Heart right ventricle (tissue), 16 donors: ENCODE results near the gene MRPL17. TPM values are rescaled to one million over a fixed set of nuclear protein-coding genes. Genes with fewer than 3 reads are reported as not detected.

Experiments
- ATAC-seq, 8 donors: fragments of 200-7000 bp; cut with Tn5 transposase; one replicate each; pipeline ENCODE4 v1.9.1; 2020; ENCODE audit warnings: mild to moderate bottlenecking in 8 of 8, moderate library complexity in 8 of 8, moderate number of reproducible peaks in 1 of 8
- DNase-seq, 2 donors: peaks; one replicate each; pipeline ENCODE4 v3.0.0-alpha.2; 2020
- H3K27ac ChIP-seq, 10 donors: fragments of 200-600 bp; sonication (generic) in 2 of 10; one replicate each; pipeline versions ENCODE4 v1.5.0 to v1.8.0; 2020 to 2022; ENCODE audit warnings: mild to moderate bottlenecking in 3 of 10
- H3K27me3 ChIP-seq, 7 donors: fragments of 200-600 bp; one replicate each; pipeline ENCODE4 v1.8.0; 2021 to 2022; ENCODE audit warnings: mild to moderate bottlenecking in 2 of 7
- H3K36me3 ChIP-seq, 9 donors: fragments of 200-600 bp; sonication (generic) in 1 of 9; one replicate each; pipeline versions ENCODE4 v1.5.0 to v1.8.0; 2020 to 2022; ENCODE audit warnings: mild to moderate bottlenecking in 2 of 9
- H3K4me1 ChIP-seq, 9 donors: fragments of 200-600 bp; sonication (generic) in 1 of 9; one replicate each; pipeline versions ENCODE4 v1.5.0 to v1.8.0; 2020 to 2022; ENCODE audit warnings: mild to moderate bottlenecking in 4 of 9
- H3K4me3 ChIP-seq, 10 donors: fragments of 200-600 bp; sonication (generic) in 2 of 10; one replicate each; pipeline versions ENCODE4 v1.5.0 to v1.8.0; 2020 to 2022; ENCODE audit warnings: mild to moderate bottlenecking in 7 of 10, moderate library complexity in 2 of 10
- H3K9me3 ChIP-seq, 11 donors: fragments of 200-600 bp in 10 of 11; sonication (generic) in 2 of 11; one replicate each; pipeline versions ENCODE4 v1.5.0 to v1.8.0; 2013 to 2022; ENCODE audit warnings: mild to moderate bottlenecking in 2 of 11, control low read depth in 1 of 11, moderate library complexity in 1 of 11
- CTCF ChIP-seq, 9 donors: fragments of 200-600 bp; sonication (generic) in 2 of 9; IDR thresholded peaks; one replicate each; pipeline versions ENCODE4 v1.5.0 to v1.8.0; 2021 to 2022; ENCODE audit warnings: antibody characterized with exemption in 9 of 9, mild to moderate bottlenecking in 5 of 9, moderate library complexity in 1 of 9
- WGBS, 2 donors: extraction: QIAGEN DNeasy Blood & Tissue Kit; methylation state at CpG; one replicate each; pipeline ENCODE4 v1.1.7; 2013; ENCODE audit warnings: inconsistent platforms in 1 of 2; 5-methylcytosine and 5-hydroxymethylcytosine counted together
- intact Hi-C, 10 donors: fragments of 100-400 bp; cut with DNase I; formaldehyde crosslinking; loops; one replicate each; pipeline versions ENCODE4 v1.11.1 to v1.14.2; 2022
- polyA plus RNA-seq, 2 donors: library from polyadenylated mRNA; stranded (reverse); fragments of 200-250 nt; gene quantifications; one replicate each; pipeline ENCODE4 v1.2.3, GENCODE V29; 2013
- total RNA-seq, 10 donors: library from RNA; stranded (reverse); fragmentation: NEBNext Ultra II Directional in 3 of 10; extraction: Animal tissue kit (Norgen Biotek cat#: 25700) in 3 of 10; gene quantifications; one replicate each; pipeline versions ENCODE4 v1.2.1 to v1.2.4, GENCODE V29; 2021 to 2023
- donor health status: Arrhythmogenic right ventricular cardiomyopathy.
- donor health status: ischemic (EF 13 %, LVEDD 7.1; RV severe dilation, severe dysfunction).
- donor health status: healthy with polysubstance abuse.
- donor health status: DM: no; HTN: yes; CAD: no.
- donor health status: DM: no; HTN: no; CAD: no.
- donor health status: ischemic (EF 25% LVEDD 6.9; RV normal size, moderate dysfunction).
- donor health status: ischemic (EF 25% LVEDD 5.7; RV mildly dilated, moderate dysfunction).
- donor health status: healthy.
- donor health status: DM: yes; HTN: yes; CAD: no.
- donor health status: Ischemic cardiomyopathy.
- donor health status: ischemic (EF 35%, LVEDD 5.7; RV mildly dilated, moderate dysfunction).
- donor health status: nonischemic (EF 11% LVEDD 7.7; RV severe dilation, severe dysfunction).
- donor health status: DM: yes; HTN: yes; CAD: no.
- donor health status: PGD.
- donor health status: ischemic (EF 29% LVEDD 5.4; RV normal size, mild dysfunction).
- donor health status: nonischemic (EF 23%, LVEDD 6.1; RV moderate dilation, normal function).

Gene MRPL17
- total and polyA plus RNA-seq, 12 donors = 36.7 to 69.1 (median 49.2) TPM

- no peak for TF ChIP-seq CTCF (IDR thresholded peaks at IDR 0.05)
- WGBS, 2 donors = 67 to 76% methylated on average over 4 of the region's 4 CpGs
- Histone ChIP-seq H3K27ac (peak overlapping the region in 6 of 10 donors; percentile 78 to 91 (median 86)), H3K4me3 (peak overlapping the region in 8 of 10 donors; percentile 43 to 61 (median 58)), H3K9me3 (no peaks in the 10 kb centered on the region), H3K27me3 (peaks cover 0 to 27% (median 0%) of the 10 kb centered on the region in 7 donors), H3K36me3 (no peaks in the 10 kb centered on the region), H3K4me1 (peaks cover 8 to 55% (median 21%) of the 10 kb centered on the region in 9 donors)
- DNase-seq = no peak
- intact Hi-C loops = no loop called here
- no peak for ATAC-seq
Observed at GRCh38 chr11:6656584-6656915, 26.6 kb downstream of the MRPL17 start.

- no peaks in the 10 kb centered on the region for H3K9me3 ChIP-seq
- no peak for TF ChIP-seq CTCF (IDR thresholded peaks at IDR 0.05)
- H3K4me3 ChIP-seq = peak within 1 kb of the TSS; percentile 19 to 61 (median 54)
- H3K36me3 ChIP-seq = no peaks in the 10 kb centered on the region
- H3K27me3 ChIP-seq = peaks cover 0 to 27% (median 0%) of the 10 kb centered on the region in 7 donors
- DNase-seq (peak; percentile 54 to 60), ATAC-seq (peak in 7 of 8 donors; percentile 54 to 73 (median 67))
- WGBS, 2 donors = 10 to 28% methylated on average over 14 to 39 of the region's 56 CpGs
- peak within 1 kb of the TSS; percentile 57 to 91 (median 81) for H3K27ac ChIP-seq
- H3K4me1 ChIP-seq = peaks cover 8 to 59% (median 21%) of the 10 kb centered on the region in 9 donors
- intact Hi-C loops = no loop called here
Observed at GRCh38 chr11:6655790-6656583, 27.2 kb downstream of the MRPL17 start, which contains the start of gene DCHS1. Gene DCHS1 (minus strand): TSS chr11:6655809. CDS start chr11:6641613, 14,196 bp downstream.

GRCh38 chr11:6655020-6655789 lies 27.9 kb downstream of the MRPL17 start:
- H3K36me3 ChIP-seq = no peaks in the 10 kb centered on the region
- peaks cover 8 to 64% (median 21%) of the 10 kb centered on the region in 9 donors for H3K4me1 ChIP-seq
- no peak for TF ChIP-seq CTCF (IDR thresholded peaks at IDR 0.05)
- intact Hi-C loops = no loop called here
- peaks cover 0 to 26% (median 0%) of the 10 kb centered on the region in 7 donors for H3K27me3 ChIP-seq
- DNase-seq (peak; percentile 41 to 45), ATAC-seq (peak; percentile 35 to 72 (median 54))
- no peaks in the 10 kb centered on the region for H3K9me3 ChIP-seq
- H3K27ac ChIP-seq = peak overlapping the region; percentile 33 to 91 (median 81)
- 1 to 3% methylated on average over 60 to 84 of the region's 84 CpGs for WGBS, 2 donors
- H3K4me3 ChIP-seq = peak overlapping the region in 9 of 10 donors; percentile 40 to 61 (median 57)
